Bronchial epithelial cell (primary cell): ENCODE measurements around the gene KCNA4. TPM values are rescaled to one million over a fixed set of nuclear protein-coding genes. Genes with fewer than 3 reads are reported as not detected.
"Not testable (repeated sequence)": the region's sequence is repeated elsewhere in the genome, so short reads cannot be mapped to it uniquely, and the experiment has no call there.

Experiments used
- DNase-seq: peaks from one replicate; pipeline ENCODE4 v3.0.0-alpha.2; 2010; ENCODE audit warnings: low read depth
- FAIRE-seq: peaks from 2 replicates; lab custom pipeline; 2011; peaks lifted over from hg19 to GRCh38; lab: Jason Lieb, UNC
- H3K27me3 ChIP-seq: 2 replicates; pipeline ENCODE4 v1.5.1; 2011; ENCODE audit warnings: low read length; ENCODE audit not compliant: control insufficient read depth, insufficient read depth
- H3K36me3 ChIP-seq: 2 replicates; pipeline ENCODE4 v1.5.1; 2011; ENCODE audit warnings: low read length; ENCODE audit not compliant: control insufficient read depth, insufficient read depth
- H3K4me3 ChIP-seq: 2 replicates; pipeline ENCODE4 v1.5.1; 2011; ENCODE audit warnings: mild to moderate bottlenecking, low read depth, low read length, control low read depth
- CTCF ChIP-seq: IDR thresholded peaks from 2 replicates; pipeline ENCODE4 v1.5.1; 2011; ENCODE audit warnings: mild to moderate bottlenecking, moderate library complexity, low read length, control low read depth, inconsistent platforms; ENCODE audit not compliant: insufficient read depth, severe bottlenecking
- total RNA-seq: library from RNA; depleted of rRNA; stranded (reverse); fragments of >200 nt; gene quantifications from 2 replicates; pipeline ENCODE4 v1.2.1, GENCODE V29; 2014

Gene KCNA4
- total RNA-seq, 1 donor from 2014 or later: not detected

- Histone ChIP-seq H3K27me3 (no peaks in the 10 kb centered on the region), H3K4me3 (no peak overlapping the region), H3K36me3 (no peaks in the 10 kb centered on the region)
- no peak for TF ChIP-seq CTCF
- FAIRE-seq (no peak), DNase-seq (peak; percentile 63)
Measured at GRCh38 chr11:29989174-29989970, 27.5 kb downstream of the KCNA4 start.

GRCh38 chr11:29985248-29985647 is 31.6 kb downstream of the KCNA4 start:
- no peaks in the 10 kb centered on the region for H3K36me3 ChIP-seq

GRCh38 chr11:29984544-29984943 is 32.3 kb downstream of the KCNA4 start:
- DNase-seq (no peak), FAIRE-seq (no peak)
- TF ChIP-seq CTCF: no peak
- no peaks in the 10 kb centered on the region for H3K36me3 ChIP-seq
- no peak overlapping the region for H3K4me3 ChIP-seq
- no peaks in the 10 kb centered on the region for H3K27me3 ChIP-seq

More at GRCh38 chr11:29985248-29985647, 31.6 kb downstream of the KCNA4 start:
- TF ChIP-seq CTCF: no peak
- FAIRE-seq: no peak
- DNase-seq: no peak
- Histone ChIP-seq H3K27me3 (no peaks in the 10 kb centered on the region), H3K4me3 (no peak overlapping the region)

GRCh38 chr11:29978549-29978948 is 38.3 kb downstream of the KCNA4 start:
- no peak for FAIRE-seq

GRCh38 chr11:29975580-29975979 is 41.2 kb downstream of the KCNA4 start:
- FAIRE-seq: not testable (repeated sequence)

More at GRCh38 chr11:29978549-29978948, 38.3 kb downstream of the KCNA4 start:
- H3K4me3 ChIP-seq: no peak overlapping the region
- no peaks in the 10 kb centered on the region for H3K36me3 ChIP-seq
- TF ChIP-seq CTCF: no peak
- no peak for DNase-seq
- H3K27me3 ChIP-seq: no peaks in the 10 kb centered on the region

GRCh38 chr11:29963796-29964195 is 53.0 kb downstream of the KCNA4 start:
- FAIRE-seq: no peak
- no peaks in the 10 kb centered on the region for H3K27me3 ChIP-seq
- no peaks in the 10 kb centered on the region for H3K36me3 ChIP-seq
- no peak for TF ChIP-seq CTCF
- H3K4me3 ChIP-seq: no peak overlapping the region
- no peak for DNase-seq

More at GRCh38 chr11:29975580-29975979, 41.2 kb downstream of the KCNA4 start:
- not testable (repeated sequence) for DNase-seq, H3K27me3 ChIP-seq, H3K4me3 ChIP-seq, H3K36me3 ChIP-seq
